Activated naive CD4-positive, alpha-beta T cell (primary cell): ENCODE measurements around the gene RABGAP1L.
"Not testable (repeated sequence)": the region's sequence is repeated elsewhere in the genome, so short reads cannot be mapped to it uniquely, and the experiment has no call there.

Experiments
- DNase-seq, 4 experiments: peaks; one replicate each; lab custom pipeline; 2025; lab: John Stamatoyannopoulos, UW

RABGAP1L gene

DNA sequence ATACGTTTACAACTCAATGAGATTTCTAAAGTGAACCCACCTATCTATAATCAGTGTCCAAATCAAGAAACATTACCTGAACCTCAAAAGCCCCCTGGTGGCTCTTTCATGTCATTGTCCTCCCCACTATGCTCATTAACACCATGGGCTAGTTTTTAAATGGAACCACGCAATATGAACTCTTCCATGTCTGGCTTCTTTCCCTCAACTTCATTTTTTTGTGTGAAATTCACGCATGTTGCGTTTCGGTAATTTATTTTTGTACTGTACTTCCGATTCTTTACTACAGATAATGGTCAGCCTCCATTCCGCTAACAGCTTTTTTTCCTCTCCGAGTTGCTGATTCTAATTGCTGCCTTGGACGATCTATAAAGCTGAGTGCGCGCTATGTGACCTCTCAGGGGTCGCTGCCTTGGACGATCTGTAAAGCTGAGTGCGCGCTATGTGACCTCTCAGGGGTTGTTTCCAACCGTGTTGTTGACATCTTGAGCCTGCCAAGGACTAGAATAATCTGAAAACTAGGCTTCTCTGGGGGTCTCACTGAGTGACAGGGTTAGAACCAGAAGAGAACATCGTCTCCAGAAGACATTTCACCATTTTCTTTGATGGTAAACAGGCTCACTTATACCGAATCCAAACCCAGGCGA is 839.4 kb downstream of the RABGAP1L start:
- peak in 2 of 4 experiments; percentile 32 for DNase-seq

DNA sequence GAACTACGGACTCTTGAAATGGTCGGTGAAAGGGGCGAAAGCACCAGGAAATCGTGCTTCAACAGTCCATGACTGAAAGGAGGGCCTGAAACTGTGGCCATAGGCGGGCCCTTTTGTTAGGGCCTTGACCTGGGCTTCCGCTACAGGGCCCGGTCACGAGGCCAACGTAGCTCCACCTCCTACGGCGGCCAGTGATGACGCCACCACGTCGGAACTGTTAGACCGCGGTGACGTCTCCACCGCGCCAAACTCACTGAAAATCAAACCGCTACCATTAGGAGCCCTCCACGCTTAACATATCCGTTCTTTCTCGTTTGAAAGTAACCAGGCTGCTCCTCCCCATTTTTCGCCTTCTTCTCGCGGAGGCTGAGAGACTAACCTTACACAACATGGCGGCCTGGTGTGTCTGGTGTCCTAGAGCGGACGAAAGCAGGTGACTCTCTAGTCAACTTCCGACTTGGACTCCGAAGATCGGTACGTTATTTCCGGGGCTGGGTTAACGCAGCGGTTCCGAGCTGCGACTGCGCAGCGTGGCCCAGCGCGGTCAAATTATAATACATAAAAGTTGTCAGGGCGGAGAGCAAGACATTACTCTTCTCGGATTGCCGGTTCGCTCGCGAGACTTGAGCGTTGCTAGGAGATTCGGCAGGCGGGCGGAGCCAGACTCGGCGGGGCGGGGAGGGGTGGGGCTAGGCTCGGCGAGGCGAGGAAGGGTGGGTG is 840.1 kb downstream of the RABGAP1L start:
- peak; percentile 94 to 98 (median 96) for DNase-seq

DNA sequence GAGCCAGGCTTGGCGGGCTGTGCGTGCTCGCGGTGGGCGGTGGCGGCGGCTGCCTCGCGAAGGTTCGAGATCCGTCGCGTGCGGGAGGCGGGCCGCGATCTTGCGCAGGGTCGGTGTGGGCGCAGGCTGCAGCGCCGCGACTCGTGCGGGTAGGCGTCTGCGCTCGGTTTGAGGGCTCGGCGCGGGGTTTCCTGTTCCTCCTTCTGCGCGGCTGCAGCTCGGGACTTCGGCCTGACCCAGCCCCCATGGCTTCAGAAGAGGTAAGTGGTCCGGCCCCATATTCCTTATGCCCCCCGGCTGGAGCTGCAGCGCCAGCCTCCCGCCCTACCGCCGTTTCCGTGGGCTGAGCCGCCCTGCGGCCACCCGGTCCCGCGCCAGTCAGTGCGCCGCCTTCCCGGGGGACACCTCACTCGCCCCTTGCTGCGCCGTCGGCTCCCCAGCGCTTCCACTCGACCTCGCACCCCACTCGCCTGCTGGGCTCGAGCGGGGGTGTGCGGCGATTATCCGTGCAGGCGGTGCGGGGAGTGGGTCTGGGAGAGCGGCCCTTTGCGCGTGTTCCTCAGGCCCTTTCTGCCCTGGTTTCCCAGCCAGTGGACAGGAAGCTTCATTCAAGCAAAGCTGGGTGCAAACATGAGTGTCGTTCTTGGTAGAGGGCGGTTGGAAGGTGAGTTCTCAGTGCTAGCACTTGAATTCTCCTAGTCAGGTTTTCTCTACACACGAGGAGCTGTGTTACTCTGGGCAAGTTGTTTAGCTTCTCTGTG is 840.8 kb downstream of the RABGAP1L start, which contains the start of gene CACYBP:
CACYBP (plus strand) TSS at position 12 of the 761 bp plus-strand sequence; CDS start at position 246, 234 bp downstream.
- peak in 2 of 4 experiments; percentile 33 to 42 for DNase-seq

DNA sequence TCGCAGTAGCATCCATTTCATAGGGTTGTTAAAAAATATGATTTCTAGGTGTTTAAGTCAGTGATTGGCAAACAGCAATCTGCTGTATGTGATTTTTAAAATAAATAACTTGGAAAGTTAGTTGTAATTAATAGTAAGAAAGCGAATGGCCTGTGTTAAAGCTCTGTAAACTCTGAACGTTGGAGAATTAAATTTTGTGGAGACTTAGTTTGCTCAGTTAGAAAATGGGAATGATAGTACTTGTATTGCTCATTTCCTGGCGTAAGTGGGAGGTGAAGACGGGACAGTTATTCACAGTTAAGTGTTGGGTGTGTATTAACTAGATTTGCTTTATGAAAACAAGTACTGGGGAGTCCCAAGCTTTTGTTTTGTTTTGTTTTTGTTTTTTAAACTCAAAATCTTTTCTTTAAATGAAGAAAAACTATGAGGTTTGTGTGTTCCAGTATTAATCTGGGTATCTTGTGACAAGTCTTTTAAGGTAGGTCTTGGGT is 841.4 kb downstream of the RABGAP1L start:
- no peak for DNase-seq

DNA sequence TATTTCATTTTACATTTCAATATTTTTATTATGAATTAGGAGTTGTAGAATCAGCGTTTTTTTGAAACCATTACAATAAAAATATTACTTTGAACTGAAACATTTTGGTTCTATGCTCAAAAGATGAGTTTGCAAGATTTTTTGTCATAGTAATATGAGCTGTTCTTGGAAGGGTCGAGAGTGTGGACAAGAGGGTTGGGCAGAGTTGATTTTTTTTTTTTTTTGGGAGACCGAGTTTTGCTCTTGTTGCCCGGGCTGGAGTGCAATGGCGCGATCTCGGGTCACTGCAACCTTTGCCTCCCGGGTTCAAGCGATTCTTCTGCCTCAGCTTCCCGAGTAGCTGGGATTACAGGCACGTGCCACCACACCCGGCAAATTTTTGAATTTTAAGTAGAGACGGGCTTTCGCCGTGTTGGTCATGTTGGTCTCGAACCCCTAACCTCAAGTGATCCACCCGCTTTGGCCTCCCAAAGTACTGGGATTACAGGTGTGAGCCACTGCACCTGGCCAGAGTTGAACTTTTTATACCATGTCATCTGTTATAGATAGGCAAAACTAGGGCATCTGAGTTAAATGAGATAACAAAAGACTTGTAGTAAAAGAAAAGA is 843.7 kb downstream of the RABGAP1L start:
- no peak for DNase-seq

DNA sequence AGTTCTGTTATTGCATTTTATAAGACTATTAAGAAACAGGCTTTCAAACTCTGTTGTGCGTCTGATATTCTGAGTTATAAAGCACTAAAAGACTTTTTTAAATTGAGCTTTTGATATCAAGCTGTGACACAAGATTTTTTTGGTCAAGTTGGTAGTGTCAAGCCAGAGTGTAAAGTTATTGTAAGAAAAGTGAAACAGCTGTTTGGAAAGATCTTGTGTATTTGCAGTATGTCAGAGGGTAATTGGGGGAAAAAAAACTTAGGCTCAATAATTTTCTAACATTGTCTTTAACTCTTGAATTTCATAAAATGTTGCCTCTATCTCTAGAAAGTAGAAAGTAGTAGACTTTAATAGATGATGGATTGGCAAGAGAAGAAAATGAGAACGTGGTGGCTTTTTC is 844.2 kb downstream of the RABGAP1L start:
- DNase-seq = no peak

DNA sequence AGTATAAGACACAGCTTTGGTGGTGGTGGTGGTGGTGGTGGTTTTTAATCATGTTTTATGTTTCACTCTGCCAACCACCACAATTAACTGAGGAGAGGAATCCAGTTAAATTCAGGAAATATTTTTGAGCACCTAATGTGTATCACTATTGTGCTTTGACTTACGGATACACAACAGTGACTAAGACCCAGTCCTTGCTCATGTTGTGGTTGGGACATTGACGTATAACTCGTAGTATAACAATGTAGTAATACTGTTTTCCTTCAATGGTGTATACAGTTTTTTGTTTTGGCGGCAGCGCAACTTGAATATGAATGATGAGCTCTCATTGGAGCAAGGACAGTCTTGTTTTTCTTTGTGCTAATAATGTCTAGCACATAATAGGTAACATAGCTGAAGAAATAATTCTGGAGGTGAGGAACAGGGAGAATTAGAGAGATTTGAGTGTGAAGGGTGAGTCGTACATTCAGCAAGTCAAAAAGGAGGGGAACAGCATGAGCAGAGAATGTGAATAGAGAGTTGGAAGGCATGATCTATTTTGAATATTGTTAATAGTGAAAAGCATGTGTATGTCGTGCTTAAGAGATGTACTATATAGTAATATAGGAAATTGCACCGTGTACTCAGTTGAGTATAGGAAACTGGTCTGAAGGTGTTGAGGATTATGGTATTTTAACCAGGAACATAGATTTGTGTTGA is 845.9 kb downstream of the RABGAP1L start:
- no peak for DNase-seq

DNA sequence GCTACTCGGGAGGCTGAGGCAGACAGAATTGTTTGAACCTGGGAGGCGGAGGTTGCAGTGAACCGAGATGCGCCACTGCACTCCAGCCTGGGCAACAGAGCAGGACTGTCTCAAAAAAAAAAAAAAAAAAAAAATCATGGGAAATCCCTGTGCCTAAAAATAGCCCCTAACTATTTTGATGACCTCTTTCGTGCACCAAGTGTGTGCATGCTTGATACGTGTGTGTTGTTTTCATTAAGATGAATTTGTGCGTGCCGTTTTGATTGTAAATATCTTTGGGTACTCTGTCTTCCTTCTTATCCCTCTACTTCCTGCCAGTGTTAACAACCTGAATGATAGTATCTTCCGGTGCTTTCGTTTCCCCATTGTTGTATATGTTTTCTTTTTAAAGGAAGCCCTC is 850.2 kb downstream of the RABGAP1L start:
- no peak for DNase-seq

DNA sequence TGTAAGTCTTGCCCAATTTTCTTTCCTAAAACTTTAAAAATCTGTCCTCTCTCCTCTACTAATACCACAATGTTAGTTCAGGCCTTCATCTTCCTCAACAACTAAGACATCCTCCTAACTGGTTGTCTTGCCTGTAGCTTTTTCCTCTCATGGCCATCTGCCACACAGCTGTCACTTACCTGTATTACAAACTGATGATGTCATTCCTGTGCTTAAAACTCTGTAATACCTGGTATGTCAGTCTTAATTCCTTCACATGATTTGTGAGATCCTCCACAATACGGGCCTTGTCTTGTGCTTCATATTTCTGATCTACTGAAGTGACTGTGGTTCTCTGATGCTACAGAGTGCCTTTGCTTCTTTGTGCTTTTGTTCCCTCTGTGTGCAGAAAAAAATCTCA is 854.1 kb downstream of the RABGAP1L start:
- DNase-seq = no peak

DNA sequence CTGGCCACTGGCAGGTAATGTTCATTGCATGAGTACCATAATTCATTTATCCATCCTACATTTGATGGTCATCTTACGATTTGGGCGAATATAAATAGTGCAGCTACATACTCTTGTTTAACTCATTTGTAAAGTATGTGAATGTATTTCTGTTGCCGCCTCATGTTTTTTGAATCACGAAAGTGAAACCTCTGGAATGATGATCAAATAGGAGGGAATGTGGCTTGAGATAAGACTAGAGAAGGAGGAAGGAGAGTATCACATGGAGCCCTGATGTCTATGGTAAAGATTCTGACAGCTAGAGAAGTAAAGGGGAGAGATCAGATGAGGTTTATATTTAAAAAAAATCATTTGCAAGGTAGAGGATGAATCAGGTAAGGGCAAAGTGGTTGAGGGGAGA is 855.9 kb downstream of the RABGAP1L start:
- DNase-seq = no peak

DNA sequence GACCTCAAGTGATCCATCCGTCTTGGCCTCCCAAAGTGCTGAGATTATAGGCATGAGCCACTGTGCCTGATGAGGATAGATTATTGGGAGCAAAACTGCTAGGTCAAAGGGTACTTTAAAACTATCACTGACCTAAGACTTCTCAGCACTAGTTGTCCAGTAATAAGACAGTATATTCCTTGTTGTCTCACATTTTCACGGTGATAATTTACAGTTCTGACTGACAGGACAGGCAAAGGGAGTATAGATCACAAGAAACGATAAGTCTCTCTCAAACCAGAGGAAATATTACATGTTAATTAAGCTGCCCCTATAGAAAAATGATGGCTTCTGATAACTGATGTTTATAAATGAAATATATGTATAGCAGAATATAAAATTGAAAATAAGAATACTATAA is 860.2 kb downstream of the RABGAP1L start:
- no peak for DNase-seq

DNA sequence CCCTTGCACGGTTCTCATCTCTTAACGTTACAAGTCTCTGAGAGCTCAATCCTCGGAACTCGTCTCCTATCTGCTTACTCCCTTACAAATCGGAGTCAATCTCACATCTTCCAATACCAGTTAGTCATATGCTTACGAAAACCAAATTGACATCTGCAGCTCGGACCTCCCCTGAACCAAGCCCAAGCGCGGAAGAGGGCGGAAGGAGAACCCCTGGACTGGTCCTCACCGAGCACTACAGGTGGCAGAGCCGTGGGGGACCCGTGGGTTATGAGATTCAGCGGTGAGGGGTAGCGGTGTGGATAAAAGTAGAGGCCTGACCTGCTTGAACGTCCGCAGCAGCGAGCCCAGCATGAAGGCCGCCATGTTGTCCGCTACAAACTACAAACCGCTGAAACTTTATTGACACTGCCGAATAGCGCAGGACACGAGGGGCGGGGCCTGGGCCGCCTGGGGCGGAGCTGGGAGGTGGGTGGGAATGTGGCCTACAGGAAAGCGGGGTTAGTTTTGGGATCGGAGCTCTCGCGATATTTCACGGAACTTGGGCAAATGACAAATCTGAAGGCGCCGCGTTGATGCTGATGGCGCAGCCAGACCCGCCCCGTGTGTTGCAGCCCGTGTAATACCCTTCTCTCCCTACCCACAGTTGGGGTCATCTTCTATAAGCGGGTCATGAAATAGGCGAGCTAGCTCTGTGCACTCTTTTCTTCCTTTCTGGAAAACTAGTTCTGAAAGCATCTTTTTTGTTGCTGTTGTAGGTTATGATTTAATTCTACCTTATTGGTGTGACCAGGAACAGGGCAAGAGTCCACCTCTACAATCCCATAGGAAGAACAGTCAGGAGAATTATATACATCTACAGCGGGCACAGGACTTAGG is 864.0 kb downstream of the RABGAP1L start, which contains the start of gene MRPS14:
MRPS14 (minus strand) TSS at position 383 of the 879 bp plus-strand sequence; CDS start at position 366, 17 bp downstream.
- DNase-seq = peak; percentile 90 to 95 (median 94)

DNA sequence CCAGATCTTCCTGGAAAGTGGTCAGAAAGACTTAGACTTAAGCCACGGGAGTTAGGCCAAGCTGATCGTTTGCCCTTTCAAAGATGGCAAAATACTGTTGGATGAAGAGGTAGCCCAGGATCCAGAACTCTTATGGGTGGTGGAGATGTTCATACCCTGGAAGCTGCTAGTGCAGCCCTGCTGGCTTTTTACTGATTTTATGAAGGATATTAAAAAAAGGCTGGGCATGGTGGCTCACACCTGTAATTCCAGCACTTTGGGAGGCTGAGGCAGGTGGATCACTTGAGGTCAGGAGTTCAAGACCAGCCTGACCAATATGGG is 864.6 kb downstream of the RABGAP1L start:
- DNase-seq = not testable (repeated sequence)

DNA sequence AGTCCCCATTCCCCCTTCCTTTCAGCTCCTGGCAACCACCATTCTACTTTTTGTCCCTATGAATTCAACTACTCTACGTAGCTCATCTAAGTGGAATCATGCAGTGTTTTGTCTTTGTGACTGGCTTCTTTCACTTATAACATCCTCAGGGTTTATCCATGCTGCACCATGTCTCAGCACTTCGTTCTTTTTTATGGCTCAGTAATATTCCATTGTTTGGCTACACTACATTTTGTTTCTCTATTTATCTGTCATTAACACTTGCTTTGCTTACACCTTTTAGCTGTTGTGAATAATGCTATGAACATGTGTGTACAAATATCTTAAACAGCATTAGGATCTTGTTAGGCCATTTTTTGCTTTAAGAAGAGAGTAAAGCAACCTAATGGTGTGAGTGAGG is 865.5 kb downstream of the RABGAP1L start:
- no peak for DNase-seq

DNA sequence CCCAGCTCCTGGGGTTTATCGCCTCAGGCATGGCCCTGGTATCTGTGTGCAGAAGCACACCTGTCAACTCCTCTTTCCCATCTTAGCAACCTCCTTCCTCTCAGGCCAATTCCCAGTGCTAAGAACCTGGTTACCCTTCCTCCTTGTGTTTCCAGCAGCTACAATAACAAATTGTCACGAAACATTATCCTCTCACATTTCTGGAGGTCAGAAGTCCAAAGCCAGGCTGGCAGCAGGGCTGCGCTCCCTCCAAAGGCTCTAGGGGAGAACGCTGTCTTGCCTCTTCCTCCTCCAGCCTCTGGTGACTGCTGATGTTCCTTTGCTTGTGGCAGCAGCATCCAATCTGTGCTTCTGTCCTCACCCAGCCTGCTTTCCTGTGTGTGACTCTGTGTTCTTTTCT is 874.6 kb downstream of the RABGAP1L start:
- DNase-seq = no peak

DNA sequence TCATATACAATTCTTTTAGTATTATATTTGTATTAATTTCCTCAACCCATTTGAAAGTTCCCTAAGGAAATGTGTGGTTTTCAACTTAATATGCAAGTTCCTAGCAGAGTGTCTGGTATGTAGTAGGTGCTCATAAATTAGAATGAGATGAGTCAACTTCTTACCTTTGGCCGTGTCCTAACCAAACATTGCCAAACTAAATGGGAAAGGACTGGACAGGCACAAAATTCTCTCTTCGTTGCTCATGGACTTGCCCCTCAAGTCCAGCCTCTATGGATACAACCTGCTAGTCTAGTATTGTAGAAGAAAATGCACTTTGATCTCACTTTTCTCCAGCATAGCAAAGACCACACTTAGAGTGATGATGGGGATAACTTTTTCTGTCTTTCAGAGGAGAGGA is 875.5 kb downstream of the RABGAP1L start:
- DNase-seq = no peak

DNA sequence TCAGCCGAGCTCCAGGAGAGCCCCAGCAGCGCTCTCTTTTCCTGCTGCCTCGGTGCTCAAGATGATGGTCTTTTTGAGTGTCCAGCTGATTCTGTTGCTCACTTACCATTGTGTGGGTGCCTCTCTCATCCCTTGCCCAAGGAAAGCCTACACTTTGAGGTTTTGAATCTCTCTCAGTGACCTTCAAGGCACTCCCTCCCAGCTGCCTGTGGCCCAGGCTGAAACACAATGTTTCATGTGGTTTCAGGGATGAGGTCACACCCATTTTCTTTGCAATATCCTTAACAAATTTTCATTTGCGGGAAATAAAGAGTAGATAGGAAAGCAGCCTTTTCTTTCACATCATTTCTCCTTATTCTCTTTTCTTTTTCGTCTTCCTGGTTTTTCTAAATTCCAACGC is 876.5 kb downstream of the RABGAP1L start:
- DNase-seq = no peak

DNA sequence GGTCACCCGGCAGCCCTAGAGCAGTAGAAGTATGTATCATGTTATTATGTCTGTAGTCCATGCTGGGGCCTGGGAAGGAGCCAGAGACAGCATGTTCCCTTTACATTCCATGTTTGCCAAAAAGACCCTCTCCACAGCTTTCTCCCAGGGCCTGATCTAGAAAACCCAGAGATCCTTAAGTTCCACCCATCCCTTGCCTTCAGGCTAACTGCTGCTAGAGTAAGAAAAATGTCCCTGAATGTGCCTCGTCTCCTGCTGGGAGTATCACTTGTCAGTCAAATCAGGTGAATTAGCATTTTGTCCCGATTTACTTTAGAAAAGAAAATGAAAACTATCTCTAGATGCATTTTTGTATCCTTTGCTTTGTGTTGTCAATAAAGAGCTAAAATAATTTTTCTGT is 877.2 kb downstream of the RABGAP1L start:
- no peak for DNase-seq

DNA sequence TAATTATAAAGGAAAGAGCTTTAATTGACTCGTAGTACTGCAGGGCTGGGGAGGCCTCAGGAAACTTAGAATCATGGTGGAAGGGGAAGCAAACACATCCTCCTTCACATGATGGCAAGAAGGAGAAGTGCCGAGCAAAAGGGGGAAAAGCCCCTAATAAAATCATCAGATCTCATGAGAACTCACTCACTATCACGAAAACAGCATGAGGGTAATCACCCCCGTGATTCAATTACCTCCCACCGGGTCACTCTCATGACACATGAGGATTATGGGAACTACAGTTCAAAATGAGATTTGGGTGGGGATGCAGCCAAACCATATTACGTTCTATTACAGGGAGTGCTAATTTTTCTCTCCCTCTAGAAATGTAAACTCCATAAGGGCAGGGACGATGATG is 878.1 kb downstream of the RABGAP1L start:
- no peak for DNase-seq

DNA sequence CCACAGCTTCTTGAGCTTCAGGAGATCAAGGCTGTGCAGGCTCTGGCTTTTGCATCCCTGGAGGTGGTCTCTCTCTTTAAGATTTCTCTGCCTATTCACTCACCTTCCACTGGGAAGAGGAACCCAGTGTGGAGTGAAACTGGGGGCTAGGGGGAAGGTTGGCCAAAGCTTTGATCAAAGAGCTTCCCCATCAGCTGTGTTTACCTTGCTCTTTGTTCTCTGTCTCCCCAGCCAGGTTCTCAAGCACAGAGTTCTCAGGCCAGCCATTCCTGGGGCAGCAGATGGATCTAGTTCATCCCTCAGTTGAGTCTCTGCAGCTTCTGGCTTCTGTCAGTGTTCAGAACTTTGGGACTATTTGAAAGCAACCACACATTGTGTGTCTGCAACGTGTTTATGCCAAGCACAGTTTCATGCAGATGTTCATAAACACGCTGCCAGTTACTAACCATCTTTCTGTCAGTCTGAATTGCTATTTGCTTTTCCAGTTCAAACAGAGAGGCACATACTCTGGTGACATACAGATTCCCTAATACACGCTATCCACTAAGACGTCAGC is 881.1 kb downstream of the RABGAP1L start:
- no peak for DNase-seq
